ENCODE results near the gene TTC29.
"Not testable (repeated sequence)": the region's sequence is repeated elsewhere in the genome, so short reads cannot be mapped to it uniquely, and the experiment has no call there.

Gene TTC29

DNA sequence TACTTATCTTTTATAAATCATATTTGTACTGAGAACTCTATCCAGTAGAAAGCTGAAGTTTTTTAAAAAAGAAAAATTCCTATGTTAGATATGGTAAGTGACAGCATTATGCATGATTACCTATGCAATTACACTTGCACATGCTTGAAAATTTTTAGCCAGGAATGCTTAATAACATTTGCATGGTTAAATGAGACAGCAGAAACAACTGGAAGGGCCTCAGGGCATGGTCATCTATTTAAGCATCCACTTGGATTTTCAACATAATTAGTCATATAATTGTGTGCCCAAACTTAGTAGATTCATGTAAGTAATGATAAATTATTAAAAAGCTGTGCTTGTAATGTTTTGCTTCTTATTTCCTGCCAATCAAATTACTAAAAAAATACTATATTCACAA is 151.9 kb downstream of the TTC29 start:
- Histone ChIP-seq H3K4me3 (ENCODE audit: low read depth in 1 of 2, low read length in 2 of 2) (no peak overlapping the region), H3K4me1 (ENCODE audit: control insufficient read depth in 1 of 2, insufficient read depth in 2 of 2, low read length in 2 of 2) (no peaks in the 10 kb centered on the region), H3K36me3 (ENCODE audit: control insufficient read depth in 1 of 2, insufficient read depth in 2 of 2, low read length in 2 of 2) (no peaks in the 10 kb centered on the region), H3K9me3 (ENCODE audit: control insufficient read depth in 1 of 2, low read length in 2 of 2) (no peaks in the 10 kb centered on the region), H3K27me3 (ENCODE audit: low read depth, low read length) (no peaks in the 10 kb centered on the region), H3K27ac (ENCODE audit: low read length) (no peak overlapping the region)

DNA sequence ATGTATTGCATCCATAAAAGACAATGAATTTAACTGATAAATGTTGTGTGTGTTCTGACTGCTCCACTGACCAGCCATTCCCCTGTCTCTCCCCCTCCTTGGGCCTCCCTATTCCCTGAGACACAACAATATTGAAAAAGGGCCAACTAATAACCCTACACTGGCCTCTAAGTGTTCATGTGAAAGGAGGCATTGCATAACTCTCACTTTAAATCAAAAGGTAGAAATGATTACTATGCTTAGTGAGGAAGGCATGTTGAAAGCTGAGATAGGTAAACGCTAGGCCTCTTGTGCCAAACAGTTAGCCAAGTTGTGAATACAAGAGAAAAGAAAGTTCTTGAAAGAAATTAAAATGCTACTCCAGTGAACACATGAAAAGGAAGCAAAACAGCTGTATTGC is 154.2 kb downstream of the TTC29 start:
- H3K36me3 ChIP-seq (ENCODE audit: control insufficient read depth in 1 of 2, insufficient read depth in 2 of 2, low read length in 2 of 2) = no peaks in the 10 kb centered on the region

DNA sequence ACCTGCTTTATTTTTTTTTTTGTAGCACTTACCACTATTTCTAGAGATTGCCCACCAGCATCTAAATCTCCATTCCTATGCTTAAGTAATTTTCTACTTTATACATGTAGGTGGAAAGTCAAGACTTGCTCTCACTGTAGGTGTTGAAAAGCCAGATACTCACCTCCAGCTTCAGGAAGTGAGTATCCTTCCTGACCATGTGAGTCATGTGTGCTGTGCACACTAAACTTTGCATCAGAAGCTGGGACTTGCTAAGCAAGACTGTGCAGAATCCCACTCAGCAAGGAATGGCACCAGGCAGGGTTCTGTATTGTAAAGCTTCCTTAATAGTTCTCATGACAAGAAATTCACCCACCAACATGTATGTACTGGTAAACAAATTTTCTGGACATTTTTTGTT is 155.1 kb downstream of the TTC29 start:
- H3K27ac ChIP-seq (ENCODE audit: low read length) = no peak overlapping the region
- no peaks in the 10 kb centered on the region for H3K4me1 ChIP-seq (ENCODE audit: control insufficient read depth in 1 of 2, insufficient read depth in 2 of 2, low read length in 2 of 2)
- H3K27me3 ChIP-seq (ENCODE audit: low read depth, low read length) = no peaks in the 10 kb centered on the region
- H3K9me3 ChIP-seq (ENCODE audit: control insufficient read depth in 1 of 2, low read length in 2 of 2) = no peaks in the 10 kb centered on the region
- H3K4me3 ChIP-seq (ENCODE audit: low read depth in 1 of 2, low read length in 2 of 2) = no peak overlapping the region
- no peaks in the 10 kb centered on the region for H3K36me3 ChIP-seq (ENCODE audit: control insufficient read depth in 1 of 2, insufficient read depth in 2 of 2, low read length in 2 of 2)

More for the DNA sequence above, 154.2 kb downstream of the TTC29 start:
- Histone ChIP-seq H3K27me3 (ENCODE audit: low read depth, low read length) (no peaks in the 10 kb centered on the region), H3K4me3 (ENCODE audit: low read depth in 1 of 2, low read length in 2 of 2) (no peak overlapping the region), H3K4me1 (ENCODE audit: control insufficient read depth in 1 of 2, insufficient read depth in 2 of 2, low read length in 2 of 2) (no peaks in the 10 kb centered on the region), H3K9me3 (ENCODE audit: control insufficient read depth in 1 of 2, low read length in 2 of 2) (no peaks in the 10 kb centered on the region), H3K27ac (ENCODE audit: low read length) (no peak overlapping the region)

DNA sequence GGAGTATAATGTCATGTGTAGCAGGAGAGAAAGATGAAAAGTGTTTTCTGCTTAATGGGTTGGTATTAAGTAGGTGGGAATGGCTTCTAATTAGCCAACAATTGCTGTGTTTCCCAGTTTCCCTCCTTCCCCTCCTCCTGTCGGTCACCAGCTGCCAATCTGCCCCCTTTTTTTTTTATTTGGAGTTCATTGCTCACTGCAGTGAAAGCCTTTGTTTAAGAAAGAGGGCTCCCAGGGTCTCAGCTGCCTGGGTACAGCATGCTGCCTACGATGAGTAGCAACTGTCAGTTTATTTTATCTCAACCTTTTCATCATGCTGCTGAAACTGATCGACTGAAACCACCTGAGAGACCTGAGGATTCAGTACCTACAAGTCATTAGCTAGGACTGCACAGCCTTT is 157.9 kb downstream of the TTC29 start:
- Histone ChIP-seq H3K9me3 (ENCODE audit: control insufficient read depth in 1 of 2, low read length in 2 of 2) (no peaks in the 10 kb centered on the region), H3K27ac (ENCODE audit: low read length) (no peak overlapping the region)

DNA sequence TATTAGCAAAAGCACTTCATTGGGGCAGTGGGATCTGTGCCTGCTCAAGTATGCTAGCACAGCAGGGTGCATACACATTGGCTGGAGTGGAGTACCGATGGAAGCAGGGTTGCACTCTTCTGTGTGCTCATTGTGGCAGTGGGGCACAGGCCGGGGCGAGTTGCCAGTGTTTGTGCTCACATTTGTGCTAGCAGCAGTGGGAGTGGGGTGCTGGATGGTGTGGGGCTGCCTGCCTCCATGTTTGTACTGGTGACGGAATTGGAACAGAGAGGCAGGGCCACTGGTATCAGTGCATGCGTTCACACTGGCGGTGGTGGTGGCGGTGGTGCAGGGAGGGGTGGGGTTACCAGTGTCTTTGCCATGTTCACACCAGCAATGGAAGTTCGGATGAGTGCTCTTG is 169.0 kb downstream of the TTC29 start:
- H3K4me1 ChIP-seq (ENCODE audit: control insufficient read depth in 1 of 2, insufficient read depth in 2 of 2, low read length in 2 of 2) = no peaks in the 10 kb centered on the region
- no peaks in the 10 kb centered on the region for H3K27me3 ChIP-seq (ENCODE audit: low read depth, low read length)
- no peak overlapping the region for H3K4me3 ChIP-seq (ENCODE audit: low read depth in 1 of 2, low read length in 2 of 2)
- peaks cover 0 to 5% of the 10 kb centered on the region in 2 donors for H3K9me3 ChIP-seq (ENCODE audit: control insufficient read depth in 1 of 2, low read length in 2 of 2)
- H3K36me3 ChIP-seq (ENCODE audit: control insufficient read depth in 1 of 2, insufficient read depth in 2 of 2, low read length in 2 of 2) = no peaks in the 10 kb centered on the region
- no peak overlapping the region for H3K27ac ChIP-seq (ENCODE audit: low read length)

More for the DNA sequence above, 157.9 kb downstream of the TTC29 start:
- no peaks in the 10 kb centered on the region for H3K4me1 ChIP-seq (ENCODE audit: control insufficient read depth in 1 of 2, insufficient read depth in 2 of 2, low read length in 2 of 2)
- H3K36me3 ChIP-seq (ENCODE audit: control insufficient read depth in 1 of 2, insufficient read depth in 2 of 2, low read length in 2 of 2) = no peaks in the 10 kb centered on the region
- H3K4me3 ChIP-seq (ENCODE audit: low read depth in 1 of 2, low read length in 2 of 2) = no peak overlapping the region
- H3K27me3 ChIP-seq (ENCODE audit: low read depth, low read length) = no peaks in the 10 kb centered on the region

DNA sequence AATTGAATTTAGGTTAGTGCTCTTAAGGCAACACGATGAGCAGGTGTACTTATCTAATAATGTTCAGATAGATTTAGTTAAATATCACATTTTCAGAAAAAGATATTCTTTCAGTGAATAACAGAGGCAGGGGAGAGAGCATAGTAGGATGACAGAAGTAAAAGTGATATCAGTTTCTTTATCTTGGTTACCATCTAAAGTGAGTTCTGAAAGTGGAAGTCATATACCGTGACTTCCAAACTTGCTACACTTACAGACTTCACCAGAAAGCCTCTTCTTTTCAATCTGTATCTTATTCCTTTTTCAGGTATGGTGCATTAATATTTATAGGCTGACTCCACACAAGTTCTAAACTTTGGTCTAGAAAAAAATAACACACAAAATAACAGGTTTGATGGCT is 182.1 kb downstream of the TTC29 start:
- no peaks in the 10 kb centered on the region for H3K9me3 ChIP-seq (ENCODE audit: control insufficient read depth in 1 of 2, low read length in 2 of 2)
- no peaks in the 10 kb centered on the region for H3K4me1 ChIP-seq (ENCODE audit: control insufficient read depth in 1 of 2, insufficient read depth in 2 of 2, low read length in 2 of 2)
- H3K36me3 ChIP-seq (ENCODE audit: control insufficient read depth in 1 of 2, insufficient read depth in 2 of 2, low read length in 2 of 2) = no peaks in the 10 kb centered on the region
- H3K27me3 ChIP-seq (ENCODE audit: low read depth, low read length) = no peaks in the 10 kb centered on the region
- no peak overlapping the region for H3K4me3 ChIP-seq (ENCODE audit: low read depth in 1 of 2, low read length in 2 of 2)
- H3K27ac ChIP-seq (ENCODE audit: low read length) = no peak overlapping the region

DNA sequence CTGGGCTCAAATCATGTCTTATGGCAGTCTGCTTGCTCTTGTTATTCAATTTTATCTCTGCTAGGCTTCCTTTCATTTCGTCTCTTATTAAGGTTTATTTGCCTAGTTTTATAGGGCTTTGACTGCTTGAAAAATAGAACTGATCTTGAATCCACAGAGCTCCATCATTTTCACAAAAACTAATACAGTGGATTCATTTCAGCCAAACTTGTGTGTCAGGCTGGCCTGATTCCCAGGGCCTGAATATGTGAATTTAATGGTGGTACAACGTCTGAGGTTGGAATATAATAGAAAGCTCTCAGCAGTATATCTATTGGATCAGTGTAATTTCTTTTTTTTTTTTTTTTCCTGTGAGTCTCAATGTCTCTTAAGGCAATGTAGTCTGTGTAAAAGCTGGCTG is 183.6 kb downstream of the TTC29 start:
- H3K4me1 ChIP-seq (ENCODE audit: control insufficient read depth in 1 of 2, insufficient read depth in 2 of 2, low read length in 2 of 2) = no peaks in the 10 kb centered on the region

DNA sequence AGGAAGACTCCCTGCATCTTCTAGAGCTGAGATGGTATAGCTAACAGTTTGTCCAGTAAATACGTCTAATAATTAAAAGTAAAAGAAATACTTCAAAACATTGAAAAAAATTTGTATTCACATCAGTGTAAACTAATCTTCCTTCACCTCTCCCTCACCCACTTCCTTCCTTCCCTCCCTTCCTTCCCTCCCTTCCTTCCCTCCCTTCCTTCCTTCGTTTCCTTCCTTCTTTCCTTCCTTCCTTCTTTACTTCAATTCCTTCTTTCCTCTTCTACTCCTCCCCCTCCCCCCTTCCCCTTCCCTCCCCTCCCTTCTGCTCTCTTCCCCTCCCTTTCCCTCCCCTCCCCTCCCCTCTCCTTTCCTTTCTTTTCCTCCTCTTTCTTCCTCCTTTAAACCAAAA is 203.2 kb downstream of the TTC29 start:
- no peak overlapping the region for H3K4me3 ChIP-seq (ENCODE audit: low read depth in 1 of 2, low read length in 2 of 2)
- no peaks in the 10 kb centered on the region for H3K36me3 ChIP-seq (ENCODE audit: control insufficient read depth in 1 of 2, insufficient read depth in 2 of 2, low read length in 2 of 2)
- H3K27me3 ChIP-seq (ENCODE audit: low read depth, low read length) = no peaks in the 10 kb centered on the region
- H3K27ac ChIP-seq (ENCODE audit: low read length) = no peak overlapping the region
- H3K4me1 ChIP-seq (ENCODE audit: control insufficient read depth in 1 of 2, insufficient read depth in 2 of 2, low read length in 2 of 2) = no peaks in the 10 kb centered on the region
- no peaks in the 10 kb centered on the region for H3K9me3 ChIP-seq (ENCODE audit: control insufficient read depth in 1 of 2, low read length in 2 of 2)

More for the DNA sequence above, 183.6 kb downstream of the TTC29 start:
- no peak overlapping the region for H3K4me3 ChIP-seq (ENCODE audit: low read depth in 1 of 2, low read length in 2 of 2)
- H3K9me3 ChIP-seq (ENCODE audit: control insufficient read depth in 1 of 2, low read length in 2 of 2) = peaks cover 0 to 3% of the 10 kb centered on the region in 2 donors
- H3K36me3 ChIP-seq (ENCODE audit: control insufficient read depth in 1 of 2, insufficient read depth in 2 of 2, low read length in 2 of 2) = no peaks in the 10 kb centered on the region
- H3K27me3 ChIP-seq (ENCODE audit: low read depth, low read length) = no peaks in the 10 kb centered on the region
- H3K27ac ChIP-seq (ENCODE audit: low read length) = no peak overlapping the region

DNA sequence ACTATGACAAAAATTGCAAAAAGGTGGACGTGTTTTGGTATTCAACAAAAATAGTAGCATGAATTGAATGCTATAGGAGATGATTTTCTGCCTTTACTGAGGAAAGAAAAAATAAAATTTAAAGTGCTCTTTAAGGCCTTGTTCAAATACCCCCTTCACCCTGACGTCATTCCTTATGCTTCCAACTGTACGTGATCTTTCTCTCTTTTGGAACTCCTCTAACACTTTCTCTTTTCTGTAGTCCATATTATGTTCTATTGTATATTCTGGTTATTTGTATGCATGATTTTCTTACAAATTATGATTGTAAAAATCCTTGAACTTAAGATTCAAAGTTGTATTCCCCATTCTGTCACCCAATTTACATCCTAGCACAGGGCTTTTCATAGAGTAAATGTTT is 206.5 kb downstream of the TTC29 start:
- Histone ChIP-seq H3K4me3 (ENCODE audit: low read depth in 1 of 2, low read length in 2 of 2) (no peak overlapping the region), H3K9me3 (ENCODE audit: control insufficient read depth in 1 of 2, low read length in 2 of 2) (no peaks in the 10 kb centered on the region), H3K27ac (ENCODE audit: low read length) (no peak overlapping the region)

DNA sequence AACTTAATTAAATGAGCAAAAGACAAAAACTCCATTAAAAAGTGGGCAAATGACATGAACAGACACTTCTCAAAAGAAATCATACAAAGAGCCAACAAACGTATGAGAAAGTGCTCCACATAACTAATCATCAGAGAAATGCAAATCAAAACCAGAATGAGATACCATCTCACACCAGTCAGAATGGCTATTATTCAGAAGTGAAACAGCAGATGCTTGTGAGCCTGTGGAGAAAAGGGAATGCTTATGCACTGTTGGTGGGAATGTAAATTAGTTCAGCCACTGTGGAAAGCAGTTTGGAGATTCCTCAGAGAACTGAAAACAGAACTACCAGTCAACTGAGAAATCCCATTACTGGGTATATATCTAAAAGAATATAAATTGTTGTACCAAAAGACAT is 222.1 kb downstream of the TTC29 start:
- H3K36me3 ChIP-seq (ENCODE audit: control insufficient read depth in 1 of 2, insufficient read depth in 2 of 2, low read length in 2 of 2); H3K9me3 ChIP-seq (ENCODE audit: control insufficient read depth in 1 of 2, low read length in 2 of 2); H3K27me3 ChIP-seq (ENCODE audit: low read depth, low read length); H3K27ac ChIP-seq (ENCODE audit: low read length); H3K4me1 ChIP-seq (ENCODE audit: control insufficient read depth in 1 of 2, insufficient read depth in 2 of 2, low read length in 2 of 2); H3K4me3 ChIP-seq (ENCODE audit: low read depth in 1 of 2, low read length in 2 of 2): not testable (repeated sequence)

More for the DNA sequence above, 206.5 kb downstream of the TTC29 start:
- Histone ChIP-seq H3K36me3 (ENCODE audit: control insufficient read depth in 1 of 2, insufficient read depth in 2 of 2, low read length in 2 of 2) (no peaks in the 10 kb centered on the region), H3K27me3 (ENCODE audit: low read depth, low read length) (no peaks in the 10 kb centered on the region), H3K4me1 (ENCODE audit: control insufficient read depth in 1 of 2, insufficient read depth in 2 of 2, low read length in 2 of 2) (no peaks in the 10 kb centered on the region)

DNA sequence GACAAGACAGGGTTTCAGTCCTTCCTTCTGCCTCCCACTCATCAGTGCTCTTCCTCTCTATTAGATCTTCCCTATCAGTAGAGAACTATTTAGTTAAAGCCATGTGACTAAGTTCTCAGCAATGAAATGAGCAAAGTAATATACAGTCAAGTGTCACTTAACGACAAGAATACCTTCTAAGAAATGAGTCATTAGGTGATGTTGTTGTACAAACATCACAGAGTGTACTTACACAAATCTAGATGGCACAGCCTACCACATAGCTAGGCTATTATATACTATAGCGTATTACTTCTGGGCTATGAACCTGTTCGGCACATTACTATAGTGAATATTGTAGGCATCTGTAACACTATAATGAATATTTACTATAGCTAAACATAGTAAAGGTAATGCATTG is 235.7 kb downstream of the TTC29 start:
- no peaks in the 10 kb centered on the region for H3K9me3 ChIP-seq (ENCODE audit: control insufficient read depth in 1 of 2, low read length in 2 of 2)
- no peak overlapping the region for H3K27ac ChIP-seq (ENCODE audit: low read length)
- no peaks in the 10 kb centered on the region for H3K36me3 ChIP-seq (ENCODE audit: control insufficient read depth in 1 of 2, insufficient read depth in 2 of 2, low read length in 2 of 2)
- H3K27me3 ChIP-seq (ENCODE audit: low read depth, low read length) = no peaks in the 10 kb centered on the region
- no peak overlapping the region for H3K4me3 ChIP-seq (ENCODE audit: low read depth in 1 of 2, low read length in 2 of 2)
- H3K4me1 ChIP-seq (ENCODE audit: control insufficient read depth in 1 of 2, insufficient read depth in 2 of 2, low read length in 2 of 2) = no peaks in the 10 kb centered on the region

DNA sequence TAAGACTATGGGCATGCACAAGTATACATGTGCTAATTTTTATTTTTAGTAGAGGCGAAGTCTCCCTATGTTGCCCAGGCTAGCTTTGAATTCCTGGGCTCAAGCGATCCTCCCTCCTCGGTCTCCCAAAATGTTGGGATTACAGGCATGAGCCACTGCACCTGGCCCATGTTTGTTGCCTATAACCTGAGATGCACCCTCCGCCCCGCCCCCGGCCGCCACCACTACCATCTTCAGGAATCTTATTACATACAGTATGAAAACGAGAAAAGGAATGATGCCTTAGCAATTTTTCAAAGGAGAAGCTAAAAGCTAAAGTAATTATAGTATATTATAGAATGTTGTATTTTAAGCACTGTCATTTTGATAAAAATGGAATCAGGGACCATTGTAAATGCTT is 245.8 kb downstream of the TTC29 start:
- no peaks in the 10 kb centered on the region for H3K27me3 ChIP-seq (ENCODE audit: low read depth, low read length)

More for the DNA sequence above, 245.8 kb downstream of the TTC29 start:
- H3K4me1 ChIP-seq (ENCODE audit: control insufficient read depth in 1 of 2, insufficient read depth in 2 of 2, low read length in 2 of 2) = no peaks in the 10 kb centered on the region
- peaks cover 0 to 4% of the 10 kb centered on the region in 2 donors for H3K9me3 ChIP-seq (ENCODE audit: control insufficient read depth in 1 of 2, low read length in 2 of 2)
- no peak overlapping the region for H3K27ac ChIP-seq (ENCODE audit: low read length)
- no peaks in the 10 kb centered on the region for H3K36me3 ChIP-seq (ENCODE audit: control insufficient read depth in 1 of 2, insufficient read depth in 2 of 2, low read length in 2 of 2)
- no peak overlapping the region for H3K4me3 ChIP-seq (ENCODE audit: low read depth in 1 of 2, low read length in 2 of 2)

Measured in muscle layer of duodenum (tissue), 2 donors.